VCaP (cell line): Measurements from ENCODE around the gene SOX12.
A peak's percentile ranks its signal among the peaks of the same experiment; 100 is the strongest.
"Not testable (repeated sequence)": the region's sequence is repeated elsewhere in the genome, so short reads cannot be mapped to it uniquely, and the experiment has no call there.

Experiments used
- H3K27ac ChIP-seq: fragments of 450-650 bp; 2 replicates; pipeline ENCODE4 v1.5.1; 2017
- CTCF ChIP-seq: fragments of 450-650 bp; conservative IDR thresholded peaks from 2 replicates; pipeline ENCODE4 v1.5.1; 2017; ENCODE audit warnings: mild to moderate bottlenecking, moderate library complexity

Gene SOX12

GRCh38 chr20:327186-328026 lies 2.1 kb downstream of the SOX12 start:
- H3K27ac ChIP-seq: peak overlapping the region; percentile 98
- no peak for TF ChIP-seq CTCF

- peak overlapping the region; percentile 98 for H3K27ac ChIP-seq
- no peak for TF ChIP-seq CTCF
Observed at GRCh38 chr20:328027-328974, 2.9 kb downstream of the SOX12 start.

GRCh38 chr20:328975-329695 lies 3.8 kb downstream of the SOX12 start:
- H3K27ac ChIP-seq: peak overlapping the region; percentile 98
- TF ChIP-seq CTCF: no peak

GRCh38 chr20:329851-330232 lies 4.5 kb downstream of the SOX12 start:
- peak overlapping the region; percentile 98 for H3K27ac ChIP-seq

GRCh38 chr20:330233-331149 lies 5.1 kb downstream of the SOX12 start:
- H3K27ac ChIP-seq: peak overlapping the region; percentile 98

More at GRCh38 chr20:329851-330232, 4.5 kb downstream of the SOX12 start:
- no peak for TF ChIP-seq CTCF

GRCh38 chr20:334578-334977 lies 9.2 kb downstream of the SOX12 start:
- TF ChIP-seq CTCF: no peak

More at GRCh38 chr20:330233-331149, 5.1 kb downstream of the SOX12 start:
- peak; percentile 91 for TF ChIP-seq CTCF

GRCh38 chr20:336040-336439 lies 10.7 kb downstream of the SOX12 start:
- H3K27ac ChIP-seq: not testable (repeated sequence)

More at GRCh38 chr20:334578-334977, 9.2 kb downstream of the SOX12 start:
- H3K27ac ChIP-seq: no peak overlapping the region
